Spleen (tissue), 11 donors: ENCODE results near the gene STK39. TPM values are rescaled to one million over a fixed set of nuclear protein-coding genes. Genes with fewer than 3 reads are reported as not detected.

Source experiments
- DNase-seq: peaks from one replicate; pipeline ENCODE4 v3.0.0-alpha.2; 2020
- H3K27ac ChIP-seq, 8 donors: fragments of 200-600 bp; sonication (generic) in 7 of 8; 1 replicate in 4 of 8; 2 replicates in 4 of 8; pipeline versions ENCODE4 v1.5.0 to v1.8.0; 2016 to 2021; ENCODE audit warnings: inconsistent platforms in 4 of 8, mild to moderate bottlenecking in 4 of 8, moderate library complexity in 1 of 8
- H3K27me3 ChIP-seq, 7 donors: fragments of 200-600 bp; sonication (generic) in 6 of 7; replicated peaks in 1 of 7; 1 replicate in 4 of 7; 2 replicates in 3 of 7; pipeline versions ENCODE4 v1.5.0 to v1.8.0; 2016 to 2021; ENCODE audit warnings: inconsistent platforms in 3 of 7, mild to moderate bottlenecking in 1 of 7
- H3K36me3 ChIP-seq, 6 donors: fragments of 200-600 bp; sonication (generic) in 5 of 6; 1 replicate in 4 of 6; 2 replicates in 2 of 6; pipeline versions ENCODE4 v1.5.0 to v1.8.0; 2016 to 2021; ENCODE audit warnings: inconsistent platforms in 2 of 6
- H3K4me1 ChIP-seq, 6 donors: fragments of 200-600 bp; sonication (generic) in 5 of 6; 1 replicate in 3 of 6; 2 replicates in 3 of 6; pipeline versions ENCODE4 v1.5.0 to v1.8.0; 2016 to 2021; ENCODE audit warnings: inconsistent platforms in 3 of 6
- H3K4me3 ChIP-seq, 8 donors: fragments of 200-600 bp; sonication (generic) in 7 of 8; 1 replicate in 4 of 8; 2 replicates in 4 of 8; pipeline versions ENCODE4 v1.5.0 to v1.8.0; 2016 to 2021; ENCODE audit warnings: inconsistent platforms in 4 of 8, mild to moderate bottlenecking in 4 of 8, moderate library complexity in 2 of 8
- H3K9me3 ChIP-seq, 8 donors: fragments of 200-600 bp; sonication (generic) in 7 of 8; 1 replicate in 4 of 8; 2 replicates in 4 of 8; pipeline versions ENCODE4 v1.5.0 to v1.8.0; 2016 to 2021; ENCODE audit warnings: inconsistent platforms in 4 of 8
- CTCF ChIP-seq, 11 experiments: fragments of 200-600 bp in 7 of 11; fragments of 450-650 bp in 4 of 11; sonication (generic) in 4 of 11; IDR thresholded peaks in 8 of 11; conservative IDR thresholded peaks in 3 of 11; 1 replicate in 7 of 11; 2 replicates in 4 of 11; pipeline versions ENCODE4 v1.4.0 to v1.8.0; 2016 to 2021; ENCODE audit warnings: antibody characterized with exemption in 11 of 11, inconsistent platforms in 4 of 11, mild to moderate bottlenecking in 1 of 11
- POLR2A ChIP-seq, 3 donors: fragments of 450-650 bp; IDR thresholded peaks; one replicate each; pipeline ENCODE4 v1.5.1; 2017; ENCODE audit warnings: antibody characterized with exemption in 3 of 3, mild to moderate bottlenecking in 1 of 3
- POLR2AphosphoS5 ChIP-seq, 3 donors: sonication (generic); formaldehyde crosslinking; IDR thresholded peaks; one replicate each; pipeline ENCODE4 v1.5.1; 2017; ENCODE audit warnings: antibody characterized with exemption in 3 of 3
- WGBS, 5 donors: extraction: QIAGEN DNeasy Blood & Tissue Kit in 3 of 5; methylation state at CpG; one replicate each; pipeline versions ENCODE4 v1.1.5 to v1.1.7; 2013 to 2018; 5-methylcytosine and 5-hydroxymethylcytosine counted together
- intact Hi-C: fragments of 100-400 bp; cut with DNase I; formaldehyde crosslinking; loops from one replicate; pipeline ENCODE4 v1.15.0; 2023; ENCODE audit warnings: low total_unique reads
- polyA plus RNA-seq, 3 donors: library from polyadenylated mRNA; stranded (reverse); fragments of 200-250 nt; gene quantifications; one replicate each; pipeline ENCODE4 v1.2.1, GENCODE V29; 2013
- total RNA-seq, 7 donors: library from RNA; depleted of rRNA in 3 of 7; stranded (reverse); fragments of >200 nt in 3 of 7; fragmentation: NEBNext Ultra II Directional in 4 of 7; extraction: Animal tissue kit (Norgen Biotek cat#: 25700) in 4 of 7; gene quantifications; one replicate each; pipeline versions ENCODE4 v1.1.0 to v1.2.1, GENCODE V29; 2016 to 2021
- donor health status: healthy with polysubstance abuse.
- donor health status: DM: no; HTN: no; CAD: no; lungs with moderate emphysema.
- donor health status: DM: no; HTN: no; CAD: no.
- donor health status: Bipolar disorder and iron deficiency.
- donor health status: healthy.
- donor health status: DM: no; HTN: no; CAD: no.
- donor health status: DM: yes; HTN: yes; CAD: no.

STK39 gene
- total and polyA plus RNA-seq, 10 donors, result 8.6 to 17.8 (median 11.0) TPM

GRCh38 chr2:168184681-168185513, 62.5 kb downstream of the STK39 start:
- Histone ChIP-seq H3K4me3 (no peak overlapping the region), H3K36me3 (peaks cover 0 to 18% (median 0%) of the 10 kb centered on the region in 6 donors), H3K27me3 (no peaks in the 10 kb centered on the region), H3K4me1 (peaks cover 0 to 45% (median 14%) of the 10 kb centered on the region in 6 donors), H3K27ac (peak overlapping the region in 2 of 8 donors; percentile 24 to 33), H3K9me3 (no peaks in the 10 kb centered on the region)
- intact Hi-C loops, result no loop called here
- TF ChIP-seq POLR2AphosphoS5 (IDR thresholded peaks at IDR 0.05) (no peak), POLR2A (IDR thresholded peaks at IDR 0.05) (no peak), CTCF (IDR thresholded peaks at IDR 0.05 in 8 of 11, conservative IDR thresholded peaks at IDR 0.05 in 3 of 11) (no peak)
- no peak for DNase-seq
- WGBS, 5 donors, result 76 to 84% (median 82%) methylated on average over 4 of the region's 4 CpGs

GRCh38 chr2:168183308-168183997, 63.9 kb downstream of the STK39 start:
- no peak for DNase-seq
- WGBS, 5 donors, result 91 to 95% (median 93%) methylated on average over 4 of the region's 4 CpGs
- Histone ChIP-seq H3K27ac (no peak overlapping the region), H3K4me3 (no peak overlapping the region), H3K36me3 (peaks cover 0 to 27% (median 0%) of the 10 kb centered on the region in 6 donors), H3K4me1 (peaks cover 0 to 41% (median 15%) of the 10 kb centered on the region in 6 donors), H3K27me3 (no peaks in the 10 kb centered on the region), H3K9me3 (no peaks in the 10 kb centered on the region)
- TF ChIP-seq POLR2AphosphoS5 (IDR thresholded peaks at IDR 0.05) (no peak), CTCF (IDR thresholded peaks at IDR 0.05 in 8 of 11, conservative IDR thresholded peaks at IDR 0.05 in 3 of 11) (no peak), POLR2A (IDR thresholded peaks at IDR 0.05) (no peak)
- intact Hi-C loops, result no loop called here

- Histone ChIP-seq H3K4me1 (peaks cover 0 to 46% (median 16%) of the 10 kb centered on the region in 6 donors), H3K4me3 (no peak overlapping the region), H3K27ac (no peak overlapping the region), H3K9me3 (no peaks in the 10 kb centered on the region), H3K27me3 (no peaks in the 10 kb centered on the region), H3K36me3 (peaks cover 0 to 27% (median 0%) of the 10 kb centered on the region in 6 donors)
- WGBS, 5 donors, result 94 to 99% (median 95%) methylated on average over 5 of the region's 5 CpGs
- TF ChIP-seq POLR2A (IDR thresholded peaks at IDR 0.05) (no peak), POLR2AphosphoS5 (IDR thresholded peaks at IDR 0.05) (no peak)
- DNase-seq, result no peak
- intact Hi-C loops, result no loop called here
Observed at GRCh38 chr2:168182550-168183249, 64.7 kb downstream of the STK39 start.

GRCh38 chr2:168181825-168182224, 65.6 kb downstream of the STK39 start:
- TF ChIP-seq POLR2A (IDR thresholded peaks at IDR 0.05) (no peak), POLR2AphosphoS5 (IDR thresholded peaks at IDR 0.05) (no peak), CTCF (IDR thresholded peaks at IDR 0.05 in 8 of 11, conservative IDR thresholded peaks at IDR 0.05 in 3 of 11) (no peak)
- no peaks in the 10 kb centered on the region for H3K9me3 ChIP-seq
- no peak overlapping the region for H3K27ac ChIP-seq
- no peak overlapping the region for H3K4me3 ChIP-seq
- intact Hi-C loops, result no loop called here
- no peaks in the 10 kb centered on the region for H3K27me3 ChIP-seq
- H3K36me3 ChIP-seq, result peaks cover 0 to 27% (median 0%) of the 10 kb centered on the region in 6 donors
- 67 to 90% (median 78%) methylated on average over 4 of the region's 4 CpGs for WGBS, 5 donors
- DNase-seq, result no peak
- peaks cover 0 to 53% (median 20%) of the 10 kb centered on the region in 6 donors for H3K4me1 ChIP-seq
